HepG2 (cell line): Measurements from ENCODE around the gene IFI27L2. TPM values are rescaled to one million over a fixed set of nuclear protein-coding genes. Genes with fewer than 3 reads are reported as not detected.

Experiments
- ATAC-seq: fragments of 200-7000 bp; cut with Tn5 transposase; 3 replicates; pipeline ENCODE4 v1.9.1; 2020; ENCODE audit warnings: mild to moderate bottlenecking, moderate library complexity
- BruUV-seq: library from RNA; stranded (reverse); fragments of 400-500 nt; replicated peaks from 2 replicates; lab custom pipeline; 2021; lab: Mats Ljungman, UMichigan
- CTCF ChIA-PET: fragments of 300-600 bp; formaldehyde crosslinking; extraction: SDS; loops from one replicate; lab custom pipeline; 2021; ENCODE audit warnings: low total read pairs, inconsistent platforms, low intra/inter-chr PET ratio; lab: Yijun Ruan, JAX
- POLR2A ChIA-PET: fragments of 350-600 bp; sonication (Branson Sonifier 250); formaldehyde crosslinking; loops from one replicate; lab custom pipeline; 2020; ENCODE audit warnings: antibody characterized with exemption, inconsistent platforms; lab: Yijun Ruan, JAX
- DNase-seq: peaks from one replicate; pipeline ENCODE4 v3.0.0-alpha.2; 2015; ENCODE audit warnings: low spot score
- FAIRE-seq: peaks from 3 replicates; lab custom pipeline; 2011; peaks lifted over from hg19 to GRCh38; lab: Jason Lieb, UNC
- H2AFZ ChIP-seq: one replicate; pipeline ENCODE4 v1.6.1; 2011; ENCODE audit warnings: low read length, inconsistent platforms
- H3K27ac ChIP-seq: fragments of 300-600 bp; 3 replicates; pipeline ENCODE4 v1.8.0; 2011; ENCODE audit warnings: mixed run types, mild to moderate bottlenecking, mixed read lengths, low read length, inconsistent platforms; ENCODE audit not compliant: insufficient read depth; ENCODE audit errors: extremely low read length
- H3K27me3 ChIP-seq, 2 experiments: fragments of 200-600 bp in 1 of 2; 2 replicates in 1 of 2; 3 replicates in 1 of 2; pipeline versions ENCODE4 v1.6.0 to v1.8.0; 2011; ENCODE audit warnings: low read length in 2 of 2, mild to moderate bottlenecking in 2 of 2, moderate library complexity in 2 of 2, inconsistent platforms in 1 of 2; ENCODE audit not compliant: insufficient read depth in 2 of 2, control insufficient read depth in 1 of 2
- H3K36me3 ChIP-seq, 2 experiments: fragments of 200-600 bp in 1 of 2; replicated peaks in 1 of 2; 2 replicates in 1 of 2; 3 replicates in 1 of 2; pipeline versions ENCODE4 v1.5.1 to v1.8.0; 2011; ENCODE audit warnings: low read length in 2 of 2, inconsistent platforms in 1 of 2; ENCODE audit not compliant: insufficient read depth in 2 of 2, control insufficient read depth in 1 of 2
- H3K4me1 ChIP-seq: 2 replicates; pipeline ENCODE4 v1.5.1; 2012; ENCODE audit warnings: low read length, inconsistent platforms; ENCODE audit not compliant: insufficient read depth
- H3K4me2 ChIP-seq: 2 replicates; pipeline ENCODE4 v1.6.0; 2011; ENCODE audit warnings: low read depth, low read length, inconsistent platforms
- H3K4me3 ChIP-seq, 3 experiments: fragments of 200-600 bp in 1 of 3; sonication (generic), shearing (Covaris generic) in 1 of 3; replicated peaks in 1 of 3; 2 replicates each; pipeline ENCODE4 v1.5.1; 2011 to 2016; ENCODE audit warnings: low read length in 3 of 3, inconsistent platforms in 2 of 3, low read depth in 2 of 3, mild to moderate bottlenecking in 2 of 3, control low read depth in 1 of 3, mixed read lengths in 1 of 3; ENCODE audit not compliant: insufficient read depth in 1 of 3
- H3K79me2 ChIP-seq: one replicate; pipeline ENCODE4 v1.6.1; 2011; ENCODE audit warnings: low read length, inconsistent platforms; ENCODE audit not compliant: insufficient read depth
- H3K9ac ChIP-seq: 2 replicates; pipeline ENCODE4 v1.6.0; 2011; ENCODE audit warnings: mild to moderate bottlenecking, low read depth, low read length, inconsistent platforms; ENCODE audit not compliant: insufficient read depth
- H3K9me3 ChIP-seq: 2 replicates; pipeline ENCODE4 v1.5.1; 2012; ENCODE audit warnings: mild to moderate bottlenecking, low read length
- H4K20me1 ChIP-seq: 2 replicates; pipeline ENCODE4 v1.6.0; 2011; ENCODE audit warnings: inconsistent platforms, mild to moderate bottlenecking, low read length, moderate library complexity; ENCODE audit not compliant: insufficient read depth
- CCAR2 ChIP-seq: fragments of 200-400 bp; formaldehyde crosslinking; optimal IDR thresholded peaks from 2 replicates; pipeline ENCODE3; 2018; ENCODE audit warnings: low read depth, mild to moderate bottlenecking, low read length, moderate library complexity
- JUND ChIP-seq: sonication (generic); formaldehyde crosslinking; IDR thresholded peaks from 2 replicates; pipeline ENCODE4 v1.8.0; 2022; ENCODE audit warnings: mild to moderate bottlenecking, missing genetic modification reagents
- KDM5A ChIP-seq: fragments of 200-600 bp; sonication (generic); IDR thresholded peaks from 2 replicates; pipeline ENCODE4 v1.7.0; 2018; ENCODE audit warnings: antibody characterized with exemption, mild to moderate bottlenecking, low read length, borderline replicate concordance
- KLF11 ChIP-seq: IDR thresholded peaks from 2 replicates; pipeline ENCODE4 v1.6.1; 2016; ENCODE audit warnings: missing compliant biosample characterization
- MEIS2 ChIP-seq: sonication (generic); formaldehyde crosslinking; IDR thresholded peaks from 2 replicates; pipeline ENCODE4 v1.9.0; 2021; ENCODE audit warnings: mild to moderate bottlenecking, missing genetic modification reagents
- MTERF4 ChIP-seq: sonication (generic); formaldehyde crosslinking; IDR thresholded peaks from 2 replicates; pipeline ENCODE4 v1.8.0; 2023; ENCODE audit warnings: mild to moderate bottlenecking, missing genetic modification reagents
- MZF1 ChIP-seq: sonication (generic); formaldehyde crosslinking; IDR thresholded peaks from 2 replicates; pipeline ENCODE4 v1.8.1; 2023; ENCODE audit warnings: mild to moderate bottlenecking, missing genetic modification reagents, borderline replicate concordance
- NCOA1 ChIP-seq: sonication (generic); formaldehyde crosslinking; IDR thresholded peaks from 2 replicates; pipeline ENCODE4 v1.9.0; 2021; ENCODE audit warnings: missing genetic modification reagents
- NR2C2 ChIP-seq: sonication (generic); formaldehyde crosslinking; IDR thresholded peaks from 2 replicates; pipeline ENCODE4 v1.4.0; 2020; ENCODE audit warnings: missing genetic modification reagents, mild to moderate bottlenecking, moderate library complexity, borderline replicate concordance
- PCBP1 ChIP-seq: fragments of 200-400 bp; formaldehyde crosslinking; IDR thresholded peaks from 2 replicates; pipeline ENCODE4 v1.6.1; 2017; ENCODE audit warnings: mild to moderate bottlenecking, low read depth, low read length, borderline replicate concordance
- SALL1 ChIP-seq: sonication (generic); formaldehyde crosslinking; IDR thresholded peaks from 2 replicates; pipeline ENCODE4 v1.8.0; 2022; ENCODE audit warnings: mild to moderate bottlenecking, missing genetic modification reagents
- SAP130 ChIP-seq: IDR thresholded peaks from 2 replicates; pipeline ENCODE4 v1.6.1; 2016; ENCODE audit warnings: low read depth
- SRY ChIP-seq: sonication (generic); formaldehyde crosslinking; IDR thresholded peaks from 2 replicates; pipeline ENCODE4 v1.8.0; 2022; ENCODE audit warnings: mild to moderate bottlenecking, missing genetic modification reagents
- TBX3 ChIP-seq: fragments of 450-650 bp; IDR thresholded peaks from 2 replicates; pipeline ENCODE4 v1.6.1; 2017; ENCODE audit warnings: antibody characterized with exemption, mild to moderate bottlenecking, inconsistent platforms, borderline replicate concordance
- ZFP36 ChIP-seq: fragments of 150-350 bp; IDR thresholded peaks from 2 replicates; pipeline ENCODE4 v1.6.1; 2018; ENCODE audit warnings: borderline replicate concordance, low read length, low read depth; ENCODE audit not compliant: partially characterized antibody
- ZNF331 ChIP-seq: sonication (generic); formaldehyde crosslinking; IDR thresholded peaks from 2 replicates; pipeline ENCODE4 v1.4.0; 2020; ENCODE audit warnings: missing genetic modification reagents
- ZNF430 ChIP-seq: sonication (generic); formaldehyde crosslinking; IDR thresholded peaks from 2 replicates; pipeline ENCODE4 v1.9.0; 2021; ENCODE audit warnings: mild to moderate bottlenecking, missing genetic modification reagents
- ZNF670 ChIP-seq: sonication (generic); formaldehyde crosslinking; IDR thresholded peaks from 2 replicates; pipeline ENCODE4 v1.8.0; 2022; ENCODE audit warnings: mild to moderate bottlenecking, missing genetic modification reagents, borderline replicate concordance
- ZNF883 ChIP-seq: sonication (generic); formaldehyde crosslinking; IDR thresholded peaks from 2 replicates; pipeline ENCODE4 v1.5.1; 2020; ENCODE audit warnings: mild to moderate bottlenecking, missing genetic modification reagents; ENCODE audit errors: not compliant biosample characterization
- WGBS: methylation state at CpG from one replicate; pipeline ENCODE4 v1.1.6; 2017; ENCODE audit warnings: low lambda C conversion rate; 5-methylcytosine and 5-hydroxymethylcytosine counted together
- in situ Hi-C: cut with HindIII; loops from 2 replicates; pipeline ENCODE4 v1.10.0; 2017; ENCODE audit warnings: low pct_unique_long_range_greater_than_20kb; ENCODE audit not compliant: extremely low pct_ligation_motif_present
- intact Hi-C: fragments of 100-400 bp; cut with micrococcal nuclease; formaldehyde crosslinking; loops from one replicate; pipeline ENCODE4 v1.10.0; 2022; ENCODE audit not compliant: unreplicated experiment
- polyA plus RNA-seq, 8 experiments: library from polyadenylated mRNA; depleted of rRNA in 3 of 8; stranded (reverse) in 7 of 8; unstranded in 1 of 8; fragments of >200 nt; fragmentation: Illumina TruSeq in 4 of 8; extraction: Trizol in 4 of 8; gene quantifications; 2 replicates each; pipeline versions ENCODE4 v1.2.1 to v1.2.3, GENCODE V29; 2011 to 2016; ENCODE audit warnings: low read depth in 4 of 8, missing spikeins in 1 of 8, mixed read lengths in 1 of 8; ENCODE audit not compliant: insufficient read depth in 1 of 8
- total RNA-seq, 5 experiments: library from RNA; depleted of rRNA; stranded (reverse); fragments of >200 nt; fragmentation: Illumina TruSeq; extraction: Trizol; gene quantifications; 2 replicates each; pipeline ENCODE4 v1.2.3, GENCODE V29; 2016; ENCODE audit warnings: low read depth in 1 of 5
- TF ChIP-seq, protein P1 (sequence below): sonication (generic); formaldehyde crosslinking; IDR thresholded peaks from 2 replicates; pipeline ENCODE4 v1.4.0; 2020; ENCODE audit warnings: mild to moderate bottlenecking, missing genetic modification reagents
- TF ChIP-seq, protein P2 (sequence below): sonication (generic); formaldehyde crosslinking; conservative IDR thresholded peaks from 2 replicates; pipeline ENCODE4 v1.4.0; 2020; ENCODE audit warnings: missing genetic modification reagents

IFI27L2 gene
- total and polyA plus RNA-seq, 2 of the 13 experiments (the other 11 are each of a cell fraction or from before 2014, with no cell fraction given): 4.3 to 4.8 TPM

DNA sequence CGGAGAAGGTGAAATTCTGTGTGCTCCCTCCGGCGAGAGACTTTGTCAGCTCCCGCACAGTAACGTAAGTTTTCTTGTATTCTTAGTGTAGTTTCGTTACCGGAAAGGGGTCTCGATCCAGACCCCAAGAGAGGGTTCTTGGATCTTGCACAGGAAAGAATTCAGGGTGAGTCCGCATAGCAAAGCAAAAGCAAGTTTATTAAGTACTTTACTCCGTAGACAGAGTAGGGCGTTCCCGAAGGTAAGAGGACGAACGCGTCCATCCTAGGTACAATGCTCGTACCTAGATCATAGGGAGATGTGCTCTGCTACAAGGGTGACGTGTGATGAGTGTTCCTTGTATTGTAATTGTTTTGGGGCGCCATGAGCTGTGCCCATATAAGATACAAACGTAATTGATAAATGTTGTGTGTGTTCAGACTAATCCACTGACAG, 48.0 kb downstream of the IFI27L2 start (continued):
- no peak for TF ChIP-seq ZNF883
- peak; percentile 60; the same call in 1 of the 2 replicates for TF ChIP-seq MTERF4 (CRISPR knock-in tag)
- TF ChIP-seq NR2C2: no peak
- TF ChIP-seq SAP130: peak; percentile 6; the same call in 1 of the 2 replicates
- TF ChIP-seq NCOA1 (CRISPR knock-in tag): no peak

- H3K27ac ChIP-seq: peak within 1 kb of the TSS; percentile 81
- H3K36me3 ChIP-seq: peaks cover 1 to 18% of the 10 kb centered on the region in 2 experiments; a peak in 3 of 5 replicates
- peak within 1 kb of the TSS; percentile 79 for H3K4me2 ChIP-seq
- peak within 1 kb of the TSS; percentile 79 for H2AFZ ChIP-seq
- no peaks in the 10 kb centered on the region for H3K27me3 ChIP-seq
- H4K20me1 ChIP-seq: peaks cover 32% of the 10 kb centered on the region
- peaks cover 62% of the 10 kb centered on the region for H3K79me2 ChIP-seq
- H3K9me3 ChIP-seq: no peaks in the 10 kb centered on the region
- H3K4me1 ChIP-seq: peaks cover 59% of the 10 kb centered on the region
- 2% methylated on average over 31 of the region's 77 CpGs for WGBS
- intact Hi-C loops: loop anchor here (5.0 kb wide), 2 partner anchors 44 to 46 kb away; partner anchors contain the start of gene IFI27L2
- ChIA-PET POLR2A (interaction anchor here (0.7 to 1.6 kb wide), 12 partner anchors 9 to 212 kb away, joined by 3 to 10 read pairs (median 4); partner anchors contain the start of gene SERPINA10), CTCF (no interaction called here)
- ATAC-seq (peak; percentile 98), FAIRE-seq (peak; percentile 63), DNase-seq (peak; percentile 85)
- in situ Hi-C loops: no loop called here
- BruUV-seq: no TSS peak
- peak within 1 kb of the TSS; percentile 98 for H3K9ac ChIP-seq
- peak within 1 kb of the TSS; percentile 75 to 99 (median 99) for H3K4me3 ChIP-seq
- TF ChIP-seq PCBP1: no peak
- 0 out of 2 replicates have a peak, but pooled peaks have one; percentile 5 for TF ChIP-seq MZF1
- TF ChIP-seq KLF11 (CRISPR knock-in tag): no peak
- peak; percentile 69; the same call in 1 of the 2 replicates for TF ChIP-seq SRY (CRISPR knock-in tag)
- peak; percentile 57 for TF ChIP-seq SALL1 (CRISPR knock-in tag)
- no peak for TF ChIP-seq CCAR2
- no peak for TF ChIP-seq TBX3
- peak; percentile 52; the same call in 1 of the 2 replicates for TF ChIP-seq KDM5A
- TF ChIP-seq, protein P1, sequence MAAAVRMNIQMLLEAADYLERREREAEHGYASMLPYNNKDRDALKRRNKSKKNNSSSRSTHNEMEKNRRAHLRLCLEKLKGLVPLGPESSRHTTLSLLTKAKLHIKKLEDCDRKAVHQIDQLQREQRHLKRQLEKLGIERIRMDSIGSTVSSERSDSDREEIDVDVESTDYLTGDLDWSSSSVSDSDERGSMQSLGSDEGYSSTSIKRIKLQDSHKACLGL (CRISPR knock-in tag): no peak; the same call in 1 of the 2 replicates
- TF ChIP-seq, protein P2, sequence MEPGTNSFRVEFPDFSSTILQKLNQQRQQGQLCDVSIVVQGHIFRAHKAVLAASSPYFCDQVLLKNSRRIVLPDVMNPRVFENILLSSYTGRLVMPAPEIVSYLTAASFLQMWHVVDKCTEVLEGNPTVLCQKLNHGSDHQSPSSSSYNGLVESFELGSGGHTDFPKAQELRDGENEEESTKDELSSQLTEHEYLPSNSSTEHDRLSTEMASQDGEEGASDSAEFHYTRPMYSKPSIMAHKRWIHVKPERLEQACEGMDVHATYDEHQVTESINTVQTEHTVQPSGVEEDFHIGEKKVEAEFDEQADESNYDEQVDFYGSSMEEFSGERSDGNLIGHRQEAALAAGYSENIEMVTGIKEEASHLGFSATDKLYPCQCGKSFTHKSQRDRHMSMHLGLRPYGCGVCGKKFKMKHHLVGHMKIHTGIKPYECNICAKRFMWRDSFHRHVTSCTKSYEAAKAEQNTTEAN (CRISPR knock-in tag): no peak
- TF ChIP-seq JUND (CRISPR knock-in tag): no peak
- TF ChIP-seq ZNF331: no peak
- no peak for TF ChIP-seq ZFP36
- TF ChIP-seq ZNF670 (CRISPR knock-in tag): no peak; the same call in 1 of the 2 replicates
- TF ChIP-seq MEIS2: peak; percentile 29; the same call in 1 of the 2 replicates
- TF ChIP-seq ZNF430 (CRISPR knock-in tag): no peak
Measured at GRCh38 chr14:94080621-94081385, 48.6 kb downstream of the IFI27L2 start, which contains the start of the genes DDX24 and IFI27L1. Gene DDX24, minus strand, starts transcription at chr14:94081202. Its CDS starts 1,460 bp downstream, at chr14:94079742. Gene IFI27L1, plus strand, starts transcription at chr14:94081310. Its CDS starts 15,628 bp downstream, at chr14:94096938.
